OCI-LY3 (cell line): ENCODE results near the gene BRPF3.

Experiments used
- EZH2phosphoT487 ChIP-seq: fragments of 200-600 bp; shearing (Covaris generic); IDR thresholded peaks from 2 replicates; pipeline ENCODE4 v1.6.1; 2018; ENCODE audit warnings: antibody characterized with exemption, mixed run types, low read depth
- TF ChIP-seq, protein P1 (sequence below): fragments of 200-600, 300-600 bp; sonication (generic); IDR thresholded peaks from 2 replicates; pipeline ENCODE4 v1.5.1; 2014; ENCODE audit warnings: antibody characterized with exemption, low read length, low read depth

DNA sequence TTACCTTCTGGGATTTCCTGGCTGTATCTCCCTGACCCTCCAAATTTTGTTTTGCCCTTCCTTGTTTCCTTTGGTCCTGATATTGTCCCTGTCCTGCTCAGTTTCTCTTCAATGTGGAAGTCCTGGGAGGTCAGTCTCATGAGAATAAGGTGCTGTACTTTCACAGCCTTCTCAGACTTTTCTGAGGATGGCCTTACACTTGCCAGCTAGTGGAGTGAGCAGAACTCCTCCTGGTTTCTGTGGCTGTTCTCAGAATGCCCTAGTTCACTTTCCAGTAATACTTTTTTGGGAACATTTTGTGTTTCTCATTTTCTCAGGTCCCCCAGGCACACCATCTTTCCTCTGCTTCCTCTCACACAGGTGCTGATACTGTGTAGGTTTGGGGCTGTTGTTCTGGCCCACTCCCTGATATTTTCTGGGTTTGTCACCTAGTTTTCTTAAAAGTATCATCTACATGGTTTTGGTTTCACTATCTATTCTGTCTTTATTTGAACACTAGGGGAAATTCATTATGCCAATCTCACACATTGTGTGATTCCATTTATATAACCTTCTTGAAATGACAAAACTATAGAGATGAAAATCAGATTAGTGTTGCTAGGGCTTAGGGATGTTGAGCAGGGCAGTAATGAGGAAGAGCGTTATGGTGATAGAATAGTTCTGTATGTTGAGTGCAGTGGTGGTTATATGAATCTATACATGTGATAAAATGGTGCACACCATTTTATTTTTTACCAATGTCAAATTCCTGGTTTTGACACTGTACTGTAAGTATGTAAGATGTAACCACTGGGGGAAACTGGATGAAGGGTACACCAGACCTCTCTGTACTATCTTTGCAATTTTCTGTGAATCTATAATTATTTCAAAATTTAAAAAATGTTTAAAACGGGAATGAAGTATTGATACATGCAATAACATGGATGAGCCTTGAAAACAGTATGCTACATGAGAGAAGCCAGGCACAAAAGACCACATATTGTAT is 27.2 kb upstream of the BRPF3 start:
- TF ChIP-seq, protein P1, sequence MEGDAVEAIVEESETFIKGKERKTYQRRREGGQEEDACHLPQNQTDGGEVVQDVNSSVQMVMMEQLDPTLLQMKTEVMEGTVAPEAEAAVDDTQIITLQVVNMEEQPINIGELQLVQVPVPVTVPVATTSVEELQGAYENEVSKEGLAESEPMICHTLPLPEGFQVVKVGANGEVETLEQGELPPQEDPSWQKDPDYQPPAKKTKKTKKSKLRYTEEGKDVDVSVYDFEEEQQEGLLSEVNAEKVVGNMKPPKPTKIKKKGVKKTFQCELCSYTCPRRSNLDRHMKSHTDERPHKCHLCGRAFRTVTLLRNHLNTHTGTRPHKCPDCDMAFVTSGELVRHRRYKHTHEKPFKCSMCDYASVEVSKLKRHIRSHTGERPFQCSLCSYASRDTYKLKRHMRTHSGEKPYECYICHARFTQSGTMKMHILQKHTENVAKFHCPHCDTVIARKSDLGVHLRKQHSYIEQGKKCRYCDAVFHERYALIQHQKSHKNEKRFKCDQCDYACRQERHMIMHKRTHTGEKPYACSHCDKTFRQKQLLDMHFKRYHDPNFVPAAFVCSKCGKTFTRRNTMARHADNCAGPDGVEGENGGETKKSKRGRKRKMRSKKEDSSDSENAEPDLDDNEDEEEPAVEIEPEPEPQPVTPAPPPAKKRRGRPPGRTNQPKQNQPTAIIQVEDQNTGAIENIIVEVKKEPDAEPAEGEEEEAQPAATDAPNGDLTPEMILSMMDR: no peak
- no peak for TF ChIP-seq EZH2phosphoT487
